Cardiac fibroblast (primary cell): ENCODE measurements around the gene SNF8.

Experiments used
- DNase-seq, 2 donors: peaks; one replicate each; pipeline versions ENCODE4 v3.0.0 to v3.0.0-alpha.2; 2010; ENCODE audit warnings: low read depth in 2 of 2
- H3K4me3 ChIP-seq, 2 donors: replicated peaks in 1 of 2; 1 replicate in 1 of 2; 2 replicates in 1 of 2; pipeline ENCODE4 v1.5.1; 2011; ENCODE audit warnings: low read depth in 2 of 2, low read length in 2 of 2, mild to moderate bottlenecking in 2 of 2, moderate library complexity in 1 of 2
- CTCF ChIP-seq: IDR thresholded peaks from one replicate; pipeline ENCODE4 v1.5.1; 2011; ENCODE audit warnings: low read depth, mild to moderate bottlenecking, low read length, inconsistent platforms

Gene SNF8

GRCh38 chr17:48930435-48930873 lies 14.2 kb downstream of the SNF8 start:
- TF ChIP-seq CTCF, result no peak
- H3K4me3 ChIP-seq, result no peak overlapping the region

GRCh38 chr17:48929812-48930165 lies 14.9 kb downstream of the SNF8 start:
- no peak for DNase-seq
- no peak for TF ChIP-seq CTCF
- H3K4me3 ChIP-seq, result no peak overlapping the region

More at GRCh38 chr17:48930435-48930873, 14.2 kb downstream of the SNF8 start:
- peak in 1 of 2 donors; percentile 36 for DNase-seq

- no peak overlapping the region for H3K4me3 ChIP-seq
- peak in 1 of 2 donors; percentile 45 for DNase-seq
- TF ChIP-seq CTCF, result no peak
Observed at GRCh38 chr17:48928876-48929811, 15.5 kb downstream of the SNF8 start.

- no peak for DNase-seq
- no peak for TF ChIP-seq CTCF
- H3K4me3 ChIP-seq, result no peak overlapping the region
Observed at GRCh38 chr17:48927978-48928745, 16.5 kb downstream of the SNF8 start.

GRCh38 chr17:48925991-48926342 lies 18.7 kb downstream of the SNF8 start:
- TF ChIP-seq CTCF, result no peak
- DNase-seq, result no peak

GRCh38 chr17:48925251-48925990 lies 19.2 kb downstream of the SNF8 start:
- no peak for TF ChIP-seq CTCF
- H3K4me3 ChIP-seq, result no peak overlapping the region
- no peak for DNase-seq

More at GRCh38 chr17:48925991-48926342, 18.7 kb downstream of the SNF8 start:
- H3K4me3 ChIP-seq, result no peak overlapping the region
